DOHH2 (cell line): Measurements from ENCODE around the gene ZFAND3.

ENCODE experiments used
- EZH2phosphoT487 ChIP-seq: fragments of 200-600 bp; sonication (generic); IDR thresholded peaks from 2 replicates; pipeline ENCODE4 v1.6.1; 2017; ENCODE audit warnings: borderline replicate concordance, mild to moderate bottlenecking, antibody characterized with exemption, low read length, moderate library complexity, mixed read lengths
- TF ChIP-seq, protein P1 (sequence below): fragments of 200-600 bp; sonication (generic); IDR thresholded peaks from one replicate; pipeline ENCODE4 v1.5.1; 2014; ENCODE audit warnings: antibody characterized with exemption, mild to moderate bottlenecking, low read depth, low read length; ENCODE audit not compliant: poor library complexity, severe bottlenecking

DNA sequence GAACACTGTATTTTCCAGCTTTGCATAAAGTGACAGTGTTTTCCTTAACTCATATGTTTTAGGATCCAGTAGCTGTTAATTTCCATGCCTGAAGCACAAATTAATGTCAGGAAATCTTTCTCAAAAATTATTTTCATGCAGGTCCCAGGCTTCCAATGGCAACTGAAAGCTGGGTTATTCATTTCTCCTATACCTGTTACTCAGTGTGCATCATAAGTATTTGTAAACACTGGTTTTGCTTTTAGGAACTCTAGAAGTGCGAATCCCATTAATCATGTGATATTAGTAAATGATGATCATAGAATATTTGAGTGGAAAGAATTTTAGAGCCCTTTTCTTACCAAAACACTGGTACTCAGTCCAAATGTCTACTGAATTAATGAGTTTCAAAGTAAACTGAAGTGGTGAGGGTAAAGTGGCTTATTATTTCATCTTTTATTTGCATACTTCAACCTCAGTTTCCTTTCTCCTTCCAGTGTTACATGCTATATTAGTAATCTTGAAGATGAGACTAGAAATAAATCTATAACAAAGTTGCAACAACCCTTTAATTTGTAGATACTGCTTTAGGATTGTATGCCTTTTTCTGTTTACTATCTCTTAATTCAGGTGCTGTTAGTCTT lies 124.0 kb downstream of the ZFAND3 start:
- TF ChIP-seq, protein P1, sequence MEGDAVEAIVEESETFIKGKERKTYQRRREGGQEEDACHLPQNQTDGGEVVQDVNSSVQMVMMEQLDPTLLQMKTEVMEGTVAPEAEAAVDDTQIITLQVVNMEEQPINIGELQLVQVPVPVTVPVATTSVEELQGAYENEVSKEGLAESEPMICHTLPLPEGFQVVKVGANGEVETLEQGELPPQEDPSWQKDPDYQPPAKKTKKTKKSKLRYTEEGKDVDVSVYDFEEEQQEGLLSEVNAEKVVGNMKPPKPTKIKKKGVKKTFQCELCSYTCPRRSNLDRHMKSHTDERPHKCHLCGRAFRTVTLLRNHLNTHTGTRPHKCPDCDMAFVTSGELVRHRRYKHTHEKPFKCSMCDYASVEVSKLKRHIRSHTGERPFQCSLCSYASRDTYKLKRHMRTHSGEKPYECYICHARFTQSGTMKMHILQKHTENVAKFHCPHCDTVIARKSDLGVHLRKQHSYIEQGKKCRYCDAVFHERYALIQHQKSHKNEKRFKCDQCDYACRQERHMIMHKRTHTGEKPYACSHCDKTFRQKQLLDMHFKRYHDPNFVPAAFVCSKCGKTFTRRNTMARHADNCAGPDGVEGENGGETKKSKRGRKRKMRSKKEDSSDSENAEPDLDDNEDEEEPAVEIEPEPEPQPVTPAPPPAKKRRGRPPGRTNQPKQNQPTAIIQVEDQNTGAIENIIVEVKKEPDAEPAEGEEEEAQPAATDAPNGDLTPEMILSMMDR, result no peak
- no peak for TF ChIP-seq EZH2phosphoT487
